ENCODE results near the gene ATF6. TPM values are rescaled to one million over a fixed set of nuclear protein-coding genes. Genes with fewer than 3 reads are reported as not detected.

The ATF6 gene
- total RNA-seq, 1 experiment from 2014 or later: 10.6 TPM

GRCh38 chr1:161773791-161774190, 7.7 kb downstream of the ATF6 start (continued):
- TF ChIP-seq USF1 (CRISPR knock-in tag; IDR thresholded peaks at IDR 0.05) (no peak), TCF7 (CRISPR knock-in tag; IDR thresholded peaks at IDR 0.05; ENCODE audit: low read depth) (no peak), ZBTB21 (CRISPR knock-in tag; IDR thresholded peaks at IDR 0.05; ENCODE audit: borderline replicate concordance) (no peak), NR1H2 (CRISPR knock-in tag; IDR thresholded peaks at IDR 0.05) (no peak), FOXK1 (CRISPR knock-in tag; IDR thresholded peaks at IDR 0.05) (no peak), MAX (CRISPR knock-in tag; IDR thresholded peaks at IDR 0.05) (no peak)

DNA sequence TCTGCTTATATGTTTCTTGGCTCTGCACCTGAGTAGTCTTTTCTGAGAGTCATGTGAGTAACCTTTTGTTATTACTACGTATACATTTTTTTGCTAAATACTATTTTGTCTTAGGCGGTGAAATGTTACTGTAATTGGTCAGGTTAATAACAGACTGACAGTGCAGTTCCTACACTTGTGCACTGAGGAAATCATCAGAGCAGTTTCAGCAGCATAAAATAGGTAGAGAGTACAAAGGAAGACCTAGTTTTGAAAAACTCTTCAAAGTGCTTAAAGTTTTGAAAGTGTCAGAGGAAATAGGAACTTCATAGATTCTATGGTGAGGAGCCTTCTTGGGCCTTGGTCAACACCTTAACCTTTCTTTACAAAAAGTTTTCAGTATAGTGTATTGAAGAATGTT, 11.1 kb downstream of the ATF6 start:
- DNase-seq (ENCODE audit: low spot score) (no peak), ATAC-seq (no peak)
- no peaks in the 10 kb centered on the region for H3K36me3 Mint-ChIP-seq
- H3K27me3 Mint-ChIP-seq (ENCODE audit: low read depth): no peaks in the 10 kb centered on the region
- ChIA-PET CTCF (no interaction called here), POLR2A (no interaction called here)
- H3K27ac Mint-ChIP-seq: no peak overlapping the region
- no peaks in the 10 kb centered on the region for H3K9me3 Mint-ChIP-seq
- TF ChIP-seq PRRX2 (CRISPR knock-in tag; IDR thresholded peaks at IDR 0.05) (no peak), RELA (CRISPR knock-in tag; IDR thresholded peaks at IDR 0.05; ENCODE audit: borderline replicate concordance) (no peak), ATF3 (CRISPR knock-in tag; conservative IDR thresholded peaks at IDR 0.05) (no peak), ZNF263 (CRISPR knock-in tag; IDR thresholded peaks at IDR 0.05; ENCODE audit: low read depth) (no peak), HMGXB4 (CRISPR knock-in tag; IDR thresholded peaks at IDR 0.05) (no peak)
- TF ChIP-seq, protein P1, sequence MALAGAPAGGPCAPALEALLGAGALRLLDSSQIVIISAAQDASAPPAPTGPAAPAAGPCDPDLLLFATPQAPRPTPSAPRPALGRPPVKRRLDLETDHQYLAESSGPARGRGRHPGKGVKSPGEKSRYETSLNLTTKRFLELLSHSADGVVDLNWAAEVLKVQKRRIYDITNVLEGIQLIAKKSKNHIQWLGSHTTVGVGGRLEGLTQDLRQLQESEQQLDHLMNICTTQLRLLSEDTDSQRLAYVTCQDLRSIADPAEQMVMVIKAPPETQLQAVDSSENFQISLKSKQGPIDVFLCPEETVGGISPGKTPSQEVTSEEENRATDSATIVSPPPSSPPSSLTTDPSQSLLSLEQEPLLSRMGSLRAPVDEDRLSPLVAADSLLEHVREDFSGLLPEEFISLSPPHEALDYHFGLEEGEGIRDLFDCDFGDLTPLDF (CRISPR knock-in tag; IDR thresholded peaks at IDR 0.05): no peak
- TF ChIP-seq, protein P2, sequence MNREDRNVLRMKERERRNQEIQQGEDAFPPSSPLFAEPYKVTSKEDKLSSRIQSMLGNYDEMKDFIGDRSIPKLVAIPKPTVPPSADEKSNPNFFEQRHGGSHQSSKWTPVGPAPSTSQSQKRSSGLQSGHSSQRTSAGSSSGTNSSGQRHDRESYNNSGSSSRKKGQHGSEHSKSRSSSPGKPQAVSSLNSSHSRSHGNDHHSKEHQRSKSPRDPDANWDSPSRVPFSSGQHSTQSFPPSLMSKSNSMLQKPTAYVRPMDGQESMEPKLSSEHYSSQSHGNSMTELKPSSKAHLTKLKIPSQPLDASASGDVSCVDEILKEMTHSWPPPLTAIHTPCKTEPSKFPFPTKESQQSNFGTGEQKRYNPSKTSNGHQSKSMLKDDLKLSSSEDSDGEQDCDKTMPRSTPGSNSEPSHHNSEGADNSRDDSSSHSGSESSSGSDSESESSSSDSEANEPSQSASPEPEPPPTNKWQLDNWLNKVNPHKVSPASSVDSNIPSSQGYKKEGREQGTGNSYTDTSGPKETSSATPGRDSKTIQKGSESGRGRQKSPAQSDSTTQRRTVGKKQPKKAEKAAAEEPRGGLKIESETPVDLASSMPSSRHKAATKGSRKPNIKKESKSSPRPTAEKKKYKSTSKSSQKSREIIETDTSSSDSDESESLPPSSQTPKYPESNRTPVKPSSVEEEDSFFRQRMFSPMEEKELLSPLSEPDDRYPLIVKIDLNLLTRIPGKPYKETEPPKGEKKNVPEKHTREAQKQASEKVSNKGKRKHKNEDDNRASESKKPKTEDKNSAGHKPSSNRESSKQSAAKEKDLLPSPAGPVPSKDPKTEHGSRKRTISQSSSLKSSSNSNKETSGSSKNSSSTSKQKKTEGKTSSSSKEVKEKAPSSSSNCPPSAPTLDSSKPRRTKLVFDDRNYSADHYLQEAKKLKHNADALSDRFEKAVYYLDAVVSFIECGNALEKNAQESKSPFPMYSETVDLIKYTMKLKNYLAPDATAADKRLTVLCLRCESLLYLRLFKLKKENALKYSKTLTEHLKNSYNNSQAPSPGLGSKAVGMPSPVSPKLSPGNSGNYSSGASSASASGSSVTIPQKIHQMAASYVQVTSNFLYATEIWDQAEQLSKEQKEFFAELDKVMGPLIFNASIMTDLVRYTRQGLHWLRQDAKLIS (CRISPR knock-in tag; IDR thresholded peaks at IDR 0.05; ENCODE audit: borderline replicate concordance): no peak
- H3K4me3 Mint-ChIP-seq: no peak overlapping the region
- H3K4me1 Mint-ChIP-seq: no peaks in the 10 kb centered on the region

DNA sequence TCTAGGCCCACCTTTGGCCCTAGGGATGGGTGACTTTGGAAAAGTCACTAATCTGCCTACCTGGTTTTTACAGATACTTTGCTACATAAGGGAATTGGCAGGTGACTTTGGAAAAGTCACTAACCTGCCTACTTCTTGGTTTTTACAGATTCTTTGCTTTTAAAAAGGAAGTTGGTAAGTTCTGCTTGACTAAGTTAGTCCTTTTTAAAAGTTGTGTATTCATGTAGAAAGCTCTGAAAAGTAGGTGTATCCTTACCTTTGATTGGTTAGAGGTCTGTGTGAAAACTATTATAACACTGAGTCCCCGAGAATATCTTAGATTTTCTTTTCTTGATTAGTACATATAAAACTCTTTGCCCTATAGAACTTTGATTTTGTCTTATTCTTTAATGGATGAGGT, 12.4 kb downstream of the ATF6 start:
- Mint-ChIP-seq H3K9me3 (no peaks in the 10 kb centered on the region), H3K4me1 (no peaks in the 10 kb centered on the region), H3K27ac (no peak overlapping the region), H3K27me3 (ENCODE audit: low read depth) (no peaks in the 10 kb centered on the region), H3K4me3 (no peak overlapping the region), H3K36me3 (no peaks in the 10 kb centered on the region)
- POLR2A ChIA-PET: no interaction called here
- TF ChIP-seq ZNF121 (CRISPR knock-in tag; IDR thresholded peaks at IDR 0.05) (no peak), SMAD4 (CRISPR knock-in tag; IDR thresholded peaks at IDR 0.05) (no peak), ERG (CRISPR knock-in tag; IDR thresholded peaks at IDR 0.05) (no peak), USF2 (CRISPR knock-in tag; IDR thresholded peaks at IDR 0.05) (no peak)
- TF ChIP-seq, protein P3, sequence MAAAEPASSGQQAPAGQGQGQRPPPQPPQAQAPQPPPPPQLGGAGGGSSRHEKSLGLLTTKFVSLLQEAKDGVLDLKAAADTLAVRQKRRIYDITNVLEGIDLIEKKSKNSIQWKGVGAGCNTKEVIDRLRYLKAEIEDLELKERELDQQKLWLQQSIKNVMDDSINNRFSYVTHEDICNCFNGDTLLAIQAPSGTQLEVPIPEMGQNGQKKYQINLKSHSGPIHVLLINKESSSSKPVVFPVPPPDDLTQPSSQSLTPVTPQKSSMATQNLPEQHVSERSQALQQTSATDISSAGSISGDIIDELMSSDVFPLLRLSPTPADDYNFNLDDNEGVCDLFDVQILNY (CRISPR knock-in tag; IDR thresholded peaks at IDR 0.05): no peak
- no peak for DNase-seq (ENCODE audit: low spot score)
- CTCF ChIA-PET: no interaction called here
- ATAC-seq: no peak

Measured in WTC11 (cell line).